ENCODE results near the gene ZNF649.

DNA sequence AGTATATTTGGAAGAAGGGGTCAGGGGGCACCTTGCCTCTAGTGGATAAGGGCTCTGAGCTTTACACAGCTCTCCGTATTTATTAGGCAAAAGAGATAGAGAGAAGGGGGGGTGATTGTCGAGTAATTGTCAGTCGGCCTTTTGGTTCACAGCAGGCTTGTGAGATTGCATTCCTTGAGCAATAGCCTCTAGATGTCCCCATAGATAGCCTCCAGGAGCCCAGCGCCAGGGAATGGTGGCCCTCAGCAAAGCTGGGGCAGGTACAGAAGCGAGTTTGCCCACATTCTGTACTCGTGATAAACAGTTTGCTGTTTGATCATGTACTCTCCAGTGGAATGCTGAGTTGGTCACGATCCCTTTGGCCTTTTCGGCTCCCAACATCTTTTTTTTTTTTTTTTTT lies 27.1 kb upstream of the ZNF649 start:
- TF ChIP-seq CTCF (IDR thresholded peaks at IDR 0.05) (no peak), POLR2A (IDR thresholded peaks at IDR 0.05) (no peak)

Data from heart left ventricle (tissue), 13 donors.